Measurements from ENCODE around the gene TOP1. TPM values are rescaled to one million over a fixed set of nuclear protein-coding genes. Genes with fewer than 3 reads are reported as not detected.

TOP1 gene
- polyA plus RNA-seq, 2 of the 4 experiments (the other 2 are of a cell fraction) = 20.8 to 70.6 TPM

GRCh38 chr20:41023549-41023948 lies 5.1 kb upstream of the TOP1 start:
- no peak overlapping the region for H3K4me2 ChIP-seq
- H3K9me3 ChIP-seq = no peaks in the 10 kb centered on the region
- H3K4me1 ChIP-seq = peaks cover 6% of the 10 kb centered on the region; the same call in 2 of the 3 replicates
- CTCF ChIA-PET = interaction anchor here (2.6 kb wide), 1 partner anchor 32 kb away, joined by 14 read pairs; no protein-coding TSS in a partner anchor
- no peak overlapping the region for H3K27ac ChIP-seq
- 91% methylated on average over 3 of the region's 3 CpGs for WGBS (ENCODE audit: missing lambda C conversion rate)
- TF ChIP-seq JUN (IDR thresholded peaks at IDR 0.05) = no peak
- TF ChIP-seq HMGXB4 (CRISPR knock-in tag; IDR thresholded peaks at IDR 0.05; ENCODE audit: borderline replicate concordance) = no peak
- no peak for TF ChIP-seq ESRRA (IDR thresholded peaks at IDR 0.05; ENCODE audit: borderline replicate concordance, low read length)
- no peak for TF ChIP-seq RAD21 (conservative IDR thresholded peaks at IDR 0.05 in 1 of 2, IDR thresholded peaks at IDR 0.05 in 1 of 2)
- no peak for TF ChIP-seq MAX (IDR thresholded peaks at IDR 0.05)
- TF ChIP-seq E2F6 (IDR thresholded peaks at IDR 0.05; ENCODE audit: borderline replicate concordance, low read depth) = no peak
- TF ChIP-seq REST (IDR thresholded peaks at IDR 0.05) = no peak
- TF ChIP-seq ZNF302 (CRISPR knock-in tag; IDR thresholded peaks at IDR 0.05) = no peak
- no peak for TF ChIP-seq HDAC2 (IDR thresholded peaks at IDR 0.05)
- no peak for TF ChIP-seq MYC (IDR thresholded peaks at IDR 0.05; ENCODE audit: borderline replicate concordance, low read length)
- TF ChIP-seq SMC3 (IDR thresholded peaks at IDR 0.05) = no peak
- no peak for TF ChIP-seq MAFK (IDR thresholded peaks at IDR 0.05; ENCODE audit: partially characterized antibody)
- TF ChIP-seq TP53 (CRISPR knock-in tag; IDR thresholded peaks at IDR 0.05) = no peak
- no peak for TF ChIP-seq EHMT2 (IDR thresholded peaks at IDR 0.05; ENCODE audit: low read depth)
- TF ChIP-seq CHD2 (IDR thresholded peaks at IDR 0.05; ENCODE audit: low read length, partially characterized antibody) = no peak
- TF ChIP-seq CTCF (IDR thresholded peaks at IDR 0.05) = no peak
- TF ChIP-seq SREBF2 (IDR thresholded peaks at IDR 0.05) = no peak
- TF ChIP-seq EP300 (IDR thresholded peaks at IDR 0.05) = no peak
- ATAC-seq = no peak
- POLR2A ChIA-PET = interaction anchor here (1.1 kb wide), 1 partner anchor 17 kb away, joined by 4 read pairs; no protein-coding TSS in a partner anchor
- no peak for FAIRE-seq
- H3K4me3 ChIP-seq = no peak overlapping the region
- no peak for DNase-seq (ENCODE audit: low read depth in 1 of 2, low spot score in 1 of 2)

GRCh38 chr20:41027366-41027765 lies 1.3 kb upstream of the TOP1 start:
- TF ChIP-seq KDM5A (IDR thresholded peaks at IDR 0.05) = no peak
- no peak for TF ChIP-seq MAFK (IDR thresholded peaks at IDR 0.05; ENCODE audit: partially characterized antibody)
- no peak for TF ChIP-seq HMGXB4 (CRISPR knock-in tag; IDR thresholded peaks at IDR 0.05; ENCODE audit: borderline replicate concordance)

More at GRCh38 chr20:41027366-41027765, 1.3 kb upstream of the TOP1 start:
- peaks cover 28% of the 10 kb centered on the region for H3K4me1 ChIP-seq
- H3K4me3 ChIP-seq = peak overlapping the region; percentile 48; the same call in 1 of the 3 replicates
- H3K27ac ChIP-seq = peak overlapping the region; percentile 83 to 91
- H3K9me3 ChIP-seq = no peaks in the 10 kb centered on the region
- ATAC-seq (no peak), DNase-seq (ENCODE audit: low read depth in 1 of 2, low spot score in 1 of 2) (no peak), FAIRE-seq (no peak)
- 93% methylated on average over 8 of the region's 8 CpGs for WGBS (ENCODE audit: missing lambda C conversion rate)
- ChIA-PET CTCF (no interaction called here), POLR2A (interaction anchor here (1.2 to 1.5 kb wide), 3 partner anchors 21 to 37 kb away, joined by 4 to 5 read pairs (median 5); no protein-coding TSS in a partner anchor)
- H3K4me2 ChIP-seq = peak overlapping the region; percentile 98

All from A549 (cell line).